Panc1 (cell line): Measurements from ENCODE around the gene ANKMY1. TPM values are rescaled to one million over a fixed set of nuclear protein-coding genes. Genes with fewer than 3 reads are reported as not detected.
A peak's percentile ranks its signal among the peaks of the same experiment; 100 is the strongest.

Experiments
- ATAC-seq: fragments of 200-7000 bp; cut with Tn5 transposase; 2 replicates; pipeline ENCODE4 v1.9.1; 2020; ENCODE audit warnings: mild to moderate bottlenecking, moderate library complexity
- BruUV-seq: library from RNA; stranded (reverse); fragments of 400-500 nt; replicated peaks from 2 replicates; lab custom pipeline; 2021; lab: Mats Ljungman, UMichigan
- CTCF ChIA-PET: fragments of 300-600 bp; sonication (Branson Sonifier 250); formaldehyde crosslinking; loops from one replicate; lab custom pipeline; 2022; ENCODE audit warnings: antibody characterized with exemption; lab: Charles Lee
- POLR2A ChIA-PET: fragments of 300-600 bp; sonication (Branson Sonifier 250); formaldehyde crosslinking; loops from one replicate; lab custom pipeline; 2022; ENCODE audit warnings: antibody characterized with exemption; lab: Charles Lee
- DNase-seq: peaks from one replicate; pipeline ENCODE4 v3.0.0-alpha.2; 2010; ENCODE audit warnings: low read depth, low spot score
- H3K27ac ChIP-seq: 2 replicates; pipeline ENCODE4 v1.5.1; 2011; ENCODE audit warnings: mild to moderate bottlenecking, low read length, inconsistent platforms
- H3K27me3 ChIP-seq: fragments of 200-500 bp; sonication (Bioruptor generic); 2 replicates; pipeline ENCODE4 v1.6.0; 2014; ENCODE audit warnings: low read length, inconsistent platforms; ENCODE audit not compliant: control insufficient read depth, insufficient read depth
- H3K36me3 ChIP-seq: fragments of 200-500 bp; sonication (Bioruptor generic); 2 replicates; pipeline ENCODE4 v1.5.1; 2014; ENCODE audit warnings: inconsistent platforms, mild to moderate bottlenecking, low read length, moderate library complexity; ENCODE audit not compliant: control insufficient read depth, insufficient read depth
- H3K4me1 ChIP-seq: 2 replicates; pipeline ENCODE4 v1.5.1; 2011; ENCODE audit warnings: inconsistent platforms, mild to moderate bottlenecking, low read length, moderate library complexity; ENCODE audit not compliant: control insufficient read depth, insufficient read depth
- H3K4me3 ChIP-seq, 2 experiments: 2 replicates each; pipeline ENCODE4 v1.5.1; 2011 to 2012; ENCODE audit warnings: low read depth in 2 of 2, low read length in 2 of 2, mild to moderate bottlenecking in 2 of 2, inconsistent platforms in 1 of 2, moderate library complexity in 1 of 2
- H3K9me3 ChIP-seq: fragments of 200-500 bp; sonication (Bioruptor generic); 2 replicates; pipeline ENCODE4 v1.5.1; 2014; ENCODE audit warnings: low read depth, mild to moderate bottlenecking, inconsistent platforms, low read length, moderate library complexity; ENCODE audit not compliant: control insufficient read depth, insufficient read depth
- CTCF ChIP-seq: fragments of 450-650 bp; IDR thresholded peaks from 2 replicates; pipeline ENCODE4 v1.5.1; 2017; ENCODE audit warnings: mild to moderate bottlenecking
- POLR2AphosphoS5 ChIP-seq: IDR thresholded peaks from 2 replicates; pipeline ENCODE4 v1.6.1; 2012; ENCODE audit warnings: mild to moderate bottlenecking, low read depth, low read length, moderate library complexity
- SIN3A ChIP-seq: IDR thresholded peaks from 2 replicates; pipeline ENCODE4 v1.6.1; 2012; ENCODE audit warnings: low read depth, mild to moderate bottlenecking, low read length, moderate library complexity, borderline replicate concordance; ENCODE audit not compliant: insufficient read depth
- TCF7L2 ChIP-seq: IDR thresholded peaks from 2 replicates; pipeline ENCODE4 v1.6.1; 2011; ENCODE audit warnings: mild to moderate bottlenecking, low read depth, low read length, inconsistent platforms
- in situ Hi-C: cut with HindIII; loops from 2 replicates; pipeline ENCODE4 v1.10.0; 2016; ENCODE audit warnings: low sequenced_read_pairs, low pct_unique_long_range_greater_than_20kb
- intact Hi-C: fragments of 100-400 bp; cut with micrococcal nuclease; formaldehyde crosslinking; loops from one replicate; pipeline ENCODE4 v1.10.0; 2022; ENCODE audit not compliant: unreplicated experiment
- total RNA-seq: library from RNA; stranded (reverse); gene quantifications from one replicate; pipeline ENCODE4 v1.2.1, GENCODE V29; 2021; ENCODE audit not compliant: unreplicated experiment
- TF ChIP-seq, protein P1 (sequence below), 2 experiments: IDR thresholded peaks; 2 replicates each; pipeline ENCODE4 v1.6.1; 2011 to 2012; ENCODE audit warnings: low read depth in 2 of 2, control low read depth in 1 of 2, low read length in 1 of 2, mild to moderate bottlenecking in 1 of 2, moderate library complexity in 1 of 2; ENCODE audit not compliant: insufficient read depth in 1 of 2

The ANKMY1 gene
- total RNA-seq, 1 experiment from 2014 or later = 19.5 TPM

GRCh38 chr2:240579071-240579762 lies 21.4 kb upstream of the ANKMY1 start:
- no TSS peak for BruUV-seq
- no peak overlapping the region for H3K4me3 ChIP-seq

GRCh38 chr2:240578488-240578887 lies 20.7 kb upstream of the ANKMY1 start:
- TF ChIP-seq TCF7L2 (no peak), CTCF (no peak), POLR2AphosphoS5 (no peak), SIN3A (no peak; the same call in 1 of the 2 replicates)
- TF ChIP-seq, protein P1, sequence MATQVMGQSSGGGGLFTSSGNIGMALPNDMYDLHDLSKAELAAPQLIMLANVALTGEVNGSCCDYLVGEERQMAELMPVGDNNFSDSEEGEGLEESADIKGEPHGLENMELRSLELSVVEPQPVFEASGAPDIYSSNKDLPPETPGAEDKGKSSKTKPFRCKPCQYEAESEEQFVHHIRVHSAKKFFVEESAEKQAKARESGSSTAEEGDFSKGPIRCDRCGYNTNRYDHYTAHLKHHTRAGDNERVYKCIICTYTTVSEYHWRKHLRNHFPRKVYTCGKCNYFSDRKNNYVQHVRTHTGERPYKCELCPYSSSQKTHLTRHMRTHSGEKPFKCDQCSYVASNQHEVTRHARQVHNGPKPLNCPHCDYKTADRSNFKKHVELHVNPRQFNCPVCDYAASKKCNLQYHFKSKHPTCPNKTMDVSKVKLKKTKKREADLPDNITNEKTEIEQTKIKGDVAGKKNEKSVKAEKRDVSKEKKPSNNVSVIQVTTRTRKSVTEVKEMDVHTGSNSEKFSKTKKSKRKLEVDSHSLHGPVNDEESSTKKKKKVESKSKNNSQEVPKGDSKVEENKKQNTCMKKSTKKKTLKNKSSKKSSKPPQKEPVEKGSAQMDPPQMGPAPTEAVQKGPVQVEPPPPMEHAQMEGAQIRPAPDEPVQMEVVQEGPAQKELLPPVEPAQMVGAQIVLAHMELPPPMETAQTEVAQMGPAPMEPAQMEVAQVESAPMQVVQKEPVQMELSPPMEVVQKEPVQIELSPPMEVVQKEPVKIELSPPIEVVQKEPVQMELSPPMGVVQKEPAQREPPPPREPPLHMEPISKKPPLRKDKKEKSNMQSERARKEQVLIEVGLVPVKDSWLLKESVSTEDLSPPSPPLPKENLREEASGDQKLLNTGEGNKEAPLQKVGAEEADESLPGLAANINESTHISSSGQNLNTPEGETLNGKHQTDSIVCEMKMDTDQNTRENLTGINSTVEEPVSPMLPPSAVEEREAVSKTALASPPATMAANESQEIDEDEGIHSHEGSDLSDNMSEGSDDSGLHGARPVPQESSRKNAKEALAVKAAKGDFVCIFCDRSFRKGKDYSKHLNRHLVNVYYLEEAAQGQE (IDR thresholded peaks at IDR 0.05; ENCODE audit: insufficient read depth in 1 of 2, low read depth in 2 of 2, low read length in 1 of 2) = no peak
- Histone ChIP-seq H3K9me3 (no peaks in the 10 kb centered on the region; the same call in 1 of the 2 replicates), H3K4me1 (peaks cover 15% of the 10 kb centered on the region), H3K27ac (no peak overlapping the region), H3K27me3 (no peaks in the 10 kb centered on the region), H3K36me3 (no peaks in the 10 kb centered on the region), H3K4me3 (no peak overlapping the region)
- no TSS peak for BruUV-seq
- intact Hi-C loops = no loop called here
- DNase-seq = no peak
- POLR2A ChIA-PET = no interaction called here
- ATAC-seq = no peak
- in situ Hi-C loops = no loop called here
- CTCF ChIA-PET = no interaction called here

More at GRCh38 chr2:240579071-240579762, 21.4 kb upstream of the ANKMY1 start:
- CTCF ChIA-PET = no interaction called here
- DNase-seq (no peak), ATAC-seq (no peak)
- H3K36me3 ChIP-seq = no peaks in the 10 kb centered on the region
- H3K27me3 ChIP-seq = no peaks in the 10 kb centered on the region
- TF ChIP-seq CTCF (no peak), POLR2AphosphoS5 (peak; percentile 43)
- peaks cover 15% of the 10 kb centered on the region for H3K4me1 ChIP-seq
- 0 out of 2 replicates have a peak overlapping the region, but pooled peaks have one; percentile 15 for H3K27ac ChIP-seq
- intact Hi-C loops = no loop called here
- in situ Hi-C loops = no loop called here
- no peaks in the 10 kb centered on the region; the same call in 1 of the 2 replicates for H3K9me3 ChIP-seq
- POLR2A ChIA-PET = no interaction called here
